ENCODE data around the gene FAM222A. TPM values are rescaled to one million over a fixed set of nuclear protein-coding genes. Genes with fewer than 3 reads are reported as not detected.

FAM222A gene
- total RNA-seq, 1 experiment from 2014 or later, result 1.6 TPM

GRCh38 chr12:109783965-109784244 lies 70.3 kb downstream of the FAM222A start:
- Mint-ChIP-seq H3K4me1 (0 out of 2 replicates have a peak, but pooled peaks cover 3% of the 10 kb centered on the region), H3K9me3 (peaks cover 6% of the 10 kb centered on the region; the same call in 1 of the 2 replicates), H3K27ac (no peak overlapping the region), H3K4me3 (no peak overlapping the region), H3K27me3 (ENCODE audit: low read depth) (no peaks in the 10 kb centered on the region; the same call in 1 of the 2 replicates), H3K36me3 (no peaks in the 10 kb centered on the region)
- TF ChIP-seq ELF4 (CRISPR knock-in tag; IDR thresholded peaks at IDR 0.05; ENCODE audit: low read depth) (no peak), MLX (CRISPR knock-in tag; IDR thresholded peaks at IDR 0.05) (no peak)
- POLR2A ChIA-PET, result no interaction called here
- DNase-seq (ENCODE audit: low spot score), result no peak
- no peak for ATAC-seq
- CTCF ChIA-PET, result interaction anchor here (1.1 to 1.5 kb wide), 2 partner anchors 9 to 356 kb away, joined by 3 to 8 read pairs; no protein-coding TSS in a partner anchor

GRCh38 chr12:109785854-109786253 lies 72.2 kb downstream of the FAM222A start:
- DNase-seq (ENCODE audit: low spot score), result no peak
- Mint-ChIP-seq H3K36me3 (no peaks in the 10 kb centered on the region), H3K4me1 (0 out of 2 replicates have a peak, but pooled peaks cover 3% of the 10 kb centered on the region), H3K27ac (no peak overlapping the region), H3K27me3 (ENCODE audit: low read depth) (no peaks in the 10 kb centered on the region; the same call in 1 of the 2 replicates), H3K4me3 (no peak overlapping the region), H3K9me3 (no peaks in the 10 kb centered on the region)
- POLR2A ChIA-PET, result no interaction called here
- TF ChIP-seq ARID4B (CRISPR knock-in tag; IDR thresholded peaks at IDR 0.05; ENCODE audit: borderline replicate concordance) (no peak), MLX (CRISPR knock-in tag; IDR thresholded peaks at IDR 0.05) (no peak), ZNF671 (CRISPR knock-in tag; IDR thresholded peaks at IDR 0.05) (no peak), ATF6 (CRISPR knock-in tag; IDR thresholded peaks at IDR 0.05) (no peak), ZNF396 (CRISPR knock-in tag; IDR thresholded peaks at IDR 0.05; ENCODE audit: borderline replicate concordance) (no peak), ESRRA (CRISPR knock-in tag; IDR thresholded peaks at IDR 0.05; ENCODE audit: borderline replicate concordance) (no peak), MYBL2 (CRISPR knock-in tag; IDR thresholded peaks at IDR 0.05) (no peak), ZNF281 (CRISPR knock-in tag; IDR thresholded peaks at IDR 0.05) (no peak), GRHL2 (CRISPR knock-in tag; IDR thresholded peaks at IDR 0.05; ENCODE audit: insufficient replicate concordance, severe bottlenecking) (no peak), GABPB1 (CRISPR knock-in tag; IDR thresholded peaks at IDR 0.05) (no peak), ZBTB21 (CRISPR knock-in tag; IDR thresholded peaks at IDR 0.05; ENCODE audit: borderline replicate concordance) (no peak), IRF2 (CRISPR knock-in tag; IDR thresholded peaks at IDR 0.05; ENCODE audit: borderline replicate concordance, low read depth) (no peak), E2F1 (CRISPR knock-in tag; IDR thresholded peaks at IDR 0.05) (no peak), HMGA2 (CRISPR knock-in tag; IDR thresholded peaks at IDR 0.05) (no peak)
- CTCF ChIA-PET, result interaction anchor here (1.0 kb wide), 2 partner anchors 10 to 46 kb away, joined by 3 to 5 read pairs; no protein-coding TSS in a partner anchor
- ATAC-seq, result no peak

All from WTC11 (cell line).